Spleen (tissue), 11 donors: ENCODE results near the gene UQCR11. TPM values are rescaled to one million over a fixed set of nuclear protein-coding genes. Genes with fewer than 3 reads are reported as not detected.

Source experiments
- DNase-seq: peaks from one replicate; pipeline ENCODE4 v3.0.0-alpha.2; 2020
- H3K27ac ChIP-seq, 8 donors: fragments of 200-600 bp; sonication (generic) in 7 of 8; 1 replicate in 4 of 8; 2 replicates in 4 of 8; pipeline versions ENCODE4 v1.5.0 to v1.8.0; 2016 to 2021; ENCODE audit warnings: inconsistent platforms in 4 of 8, mild to moderate bottlenecking in 4 of 8, moderate library complexity in 1 of 8
- H3K27me3 ChIP-seq, 7 donors: fragments of 200-600 bp; sonication (generic) in 6 of 7; replicated peaks in 1 of 7; 1 replicate in 4 of 7; 2 replicates in 3 of 7; pipeline versions ENCODE4 v1.5.0 to v1.8.0; 2016 to 2021; ENCODE audit warnings: inconsistent platforms in 3 of 7, mild to moderate bottlenecking in 1 of 7
- H3K36me3 ChIP-seq, 6 donors: fragments of 200-600 bp; sonication (generic) in 5 of 6; 1 replicate in 4 of 6; 2 replicates in 2 of 6; pipeline versions ENCODE4 v1.5.0 to v1.8.0; 2016 to 2021; ENCODE audit warnings: inconsistent platforms in 2 of 6
- H3K4me1 ChIP-seq, 6 donors: fragments of 200-600 bp; sonication (generic) in 5 of 6; 1 replicate in 3 of 6; 2 replicates in 3 of 6; pipeline versions ENCODE4 v1.5.0 to v1.8.0; 2016 to 2021; ENCODE audit warnings: inconsistent platforms in 3 of 6
- H3K4me3 ChIP-seq, 8 donors: fragments of 200-600 bp; sonication (generic) in 7 of 8; 1 replicate in 4 of 8; 2 replicates in 4 of 8; pipeline versions ENCODE4 v1.5.0 to v1.8.0; 2016 to 2021; ENCODE audit warnings: inconsistent platforms in 4 of 8, mild to moderate bottlenecking in 4 of 8, moderate library complexity in 2 of 8
- H3K9me3 ChIP-seq, 8 donors: fragments of 200-600 bp; sonication (generic) in 7 of 8; 1 replicate in 4 of 8; 2 replicates in 4 of 8; pipeline versions ENCODE4 v1.5.0 to v1.8.0; 2016 to 2021; ENCODE audit warnings: inconsistent platforms in 4 of 8
- CTCF ChIP-seq, 11 experiments: fragments of 200-600 bp in 7 of 11; fragments of 450-650 bp in 4 of 11; sonication (generic) in 4 of 11; IDR thresholded peaks in 8 of 11; conservative IDR thresholded peaks in 3 of 11; 1 replicate in 7 of 11; 2 replicates in 4 of 11; pipeline versions ENCODE4 v1.4.0 to v1.8.0; 2016 to 2021; ENCODE audit warnings: antibody characterized with exemption in 11 of 11, inconsistent platforms in 4 of 11, mild to moderate bottlenecking in 1 of 11
- POLR2A ChIP-seq, 3 donors: fragments of 450-650 bp; IDR thresholded peaks; one replicate each; pipeline ENCODE4 v1.5.1; 2017; ENCODE audit warnings: antibody characterized with exemption in 3 of 3, mild to moderate bottlenecking in 1 of 3
- POLR2AphosphoS5 ChIP-seq, 3 donors: sonication (generic); formaldehyde crosslinking; IDR thresholded peaks; one replicate each; pipeline ENCODE4 v1.5.1; 2017; ENCODE audit warnings: antibody characterized with exemption in 3 of 3
- WGBS, 5 donors: extraction: QIAGEN DNeasy Blood & Tissue Kit in 3 of 5; methylation state at CpG; one replicate each; pipeline versions ENCODE4 v1.1.5 to v1.1.7; 2013 to 2018; 5-methylcytosine and 5-hydroxymethylcytosine counted together
- intact Hi-C: fragments of 100-400 bp; cut with DNase I; formaldehyde crosslinking; loops from one replicate; pipeline ENCODE4 v1.15.0; 2023; ENCODE audit warnings: low total_unique reads
- polyA plus RNA-seq, 3 donors: library from polyadenylated mRNA; stranded (reverse); fragments of 200-250 nt; gene quantifications; one replicate each; pipeline ENCODE4 v1.2.1, GENCODE V29; 2013
- total RNA-seq, 7 donors: library from RNA; depleted of rRNA in 3 of 7; stranded (reverse); fragments of >200 nt in 3 of 7; fragmentation: NEBNext Ultra II Directional in 4 of 7; extraction: Animal tissue kit (Norgen Biotek cat#: 25700) in 4 of 7; gene quantifications; one replicate each; pipeline versions ENCODE4 v1.1.0 to v1.2.1, GENCODE V29; 2016 to 2021
- donor health status: healthy with polysubstance abuse.
- donor health status: DM: no; HTN: no; CAD: no; lungs with moderate emphysema.
- donor health status: DM: no; HTN: no; CAD: no.
- donor health status: Bipolar disorder and iron deficiency.
- donor health status: healthy.
- donor health status: DM: no; HTN: no; CAD: no.
- donor health status: DM: yes; HTN: yes; CAD: no.

Gene UQCR11
- total and polyA plus RNA-seq, 10 donors, result 40.9 to 165 (median 137) TPM

GRCh38 chr19:1652471-1653299 lies 47.4 kb upstream of the UQCR11 start, which contains the start of gene TCF3:
TSS of gene TCF3 (minus strand) at chr19:1652615. CDS start at chr19:1650248, 2,367 bp downstream.
- peaks cover 0 to 25% (median 3%) of the 10 kb centered on the region in 6 donors for H3K36me3 ChIP-seq
- DNase-seq, result peak; percentile 99
- intact Hi-C loops, result loop anchor here (5.0 kb wide), 1 partner anchor 45 kb away; the partner anchor contains the start of gene UQCR11
- peak; percentile 82 to 89 (median 86) for TF ChIP-seq POLR2AphosphoS5 (IDR thresholded peaks at IDR 0.05)
- TF ChIP-seq CTCF (IDR thresholded peaks at IDR 0.05 in 8 of 11, conservative IDR thresholded peaks at IDR 0.05 in 3 of 11), result peak in 4 of 11 experiments; percentile 26 to 49 (median 34)
- TF ChIP-seq POLR2A (IDR thresholded peaks at IDR 0.05), result peak in 2 of 3 donors; percentile 52 to 58
- peak within 1 kb of the TSS; percentile 97 to 100 (median 99) for H3K27ac ChIP-seq
- H3K4me1 ChIP-seq, result peaks cover 15 to 72% (median 48%) of the 10 kb centered on the region in 6 donors
- 0 to 1% (median 1%) methylated on average over 53 to 107 of the region's 107 CpGs for WGBS, 5 donors
- H3K27me3 ChIP-seq, result peaks cover 0 to 10% (median 0%) of the 10 kb centered on the region in 7 donors
- no peaks in the 10 kb centered on the region for H3K9me3 ChIP-seq
- peak within 1 kb of the TSS; percentile 80 to 98 (median 94) for H3K4me3 ChIP-seq

- TF ChIP-seq POLR2A (IDR thresholded peaks at IDR 0.05) (no peak), CTCF (IDR thresholded peaks at IDR 0.05 in 8 of 11, conservative IDR thresholded peaks at IDR 0.05 in 3 of 11) (peak in 1 of 11 experiments; percentile 15), POLR2AphosphoS5 (IDR thresholded peaks at IDR 0.05) (no peak)
- WGBS, 5 donors, result 0 to 2% (median 1%) methylated on average over 5 to 98 of the region's 101 CpGs
- Histone ChIP-seq H3K36me3 (peaks cover 0 to 34% (median 10%) of the 10 kb centered on the region in 6 donors), H3K4me3 (peak overlapping the region; percentile 80 to 98 (median 94)), H3K27ac (peak overlapping the region; percentile 51 to 100 (median 86)), H3K9me3 (no peaks in the 10 kb centered on the region), H3K4me1 (peaks cover 18 to 81% (median 56%) of the 10 kb centered on the region in 6 donors), H3K27me3 (peaks cover 0 to 10% (median 0%) of the 10 kb centered on the region in 7 donors)
- peak; percentile 89 for DNase-seq
- intact Hi-C loops, result loop anchor here (5.0 kb wide), 1 partner anchor 44 kb away; the partner anchor contains the start of gene UQCR11
These were observed 46.5 kb upstream of the UQCR11 start for GRCh38 chr19:1651568-1652291.

DNA sequence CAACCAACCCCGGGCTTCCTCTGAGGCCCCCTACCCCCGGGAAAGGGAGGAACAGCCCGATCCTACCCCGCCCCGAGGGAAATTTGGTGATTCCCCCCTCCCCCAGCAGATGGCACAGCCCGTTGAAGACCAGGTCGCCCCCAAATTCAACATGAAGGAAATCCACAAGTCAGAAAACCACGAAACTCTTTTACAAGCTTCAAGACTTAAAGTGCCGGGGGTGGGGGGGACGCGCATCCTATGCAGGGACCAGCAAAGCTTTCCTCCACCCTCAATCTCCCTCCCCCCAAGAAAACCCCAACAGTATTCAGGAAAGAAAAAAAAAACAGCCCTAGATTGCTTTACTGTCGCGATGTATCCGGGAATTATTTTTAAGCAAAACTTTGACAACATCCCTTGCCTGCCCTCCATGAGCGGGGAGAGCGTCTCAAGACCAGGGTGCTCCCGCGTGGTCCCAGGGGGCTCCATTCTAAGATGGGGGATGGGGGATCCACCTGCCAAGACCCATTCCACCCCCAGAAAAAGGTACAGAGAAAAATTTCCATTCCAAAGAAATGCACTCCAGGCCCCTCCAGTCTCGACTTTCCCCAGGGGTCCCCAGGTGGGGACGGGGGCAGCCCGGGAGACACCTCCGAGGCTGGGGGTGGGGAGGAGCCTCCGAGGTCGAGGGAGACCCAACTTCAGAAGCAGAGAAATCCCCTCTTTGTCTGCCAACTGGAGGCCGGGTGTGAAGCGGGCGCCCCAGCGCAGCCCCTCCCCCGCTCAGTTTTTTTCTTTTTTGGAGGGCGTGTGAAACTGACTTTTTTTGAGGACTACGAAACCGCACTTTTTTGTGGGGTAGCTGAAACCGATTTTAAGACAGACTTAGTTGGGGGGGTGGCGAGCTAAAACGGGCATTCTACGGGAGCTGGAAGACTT lies 45.6 kb upstream of the UQCR11 start:
- peaks cover 18 to 87% (median 57%) of the 10 kb centered on the region in 6 donors for H3K4me1 ChIP-seq
- intact Hi-C loops, result loop anchor here (5.0 kb wide), 1 partner anchor 44 kb away; the partner anchor contains the start of gene UQCR11
- H3K36me3 ChIP-seq, result peaks cover 0 to 43% (median 17%) of the 10 kb centered on the region in 6 donors
- H3K4me3 ChIP-seq, result peak overlapping the region; percentile 80 to 98 (median 94)
- DNase-seq, result peak; percentile 86
- H3K27me3 ChIP-seq, result peaks cover 0 to 10% (median 0%) of the 10 kb centered on the region in 7 donors
- WGBS, 5 donors, result 2 to 4% (median 3%) methylated on average over 33 to 36 of the region's 36 CpGs
- peak overlapping the region; percentile 51 to 100 (median 86) for H3K27ac ChIP-seq
- no peak for TF ChIP-seq POLR2A (IDR thresholded peaks at IDR 0.05)
- TF ChIP-seq CTCF (IDR thresholded peaks at IDR 0.05 in 8 of 11, conservative IDR thresholded peaks at IDR 0.05 in 3 of 11), result peak in 2 of 11 experiments; percentile 11 to 14
- no peak for TF ChIP-seq POLR2AphosphoS5 (IDR thresholded peaks at IDR 0.05)
- H3K9me3 ChIP-seq, result no peaks in the 10 kb centered on the region
